Neutrophil (primary cell): Measurements from ENCODE around the gene HS3ST4.

ENCODE experiments used
- H3K27ac ChIP-seq: fragments of 200-600 bp; sonication (generic); 2 replicates; pipeline ENCODE4 v1.5.1; 2016; ENCODE audit warnings: mild to moderate bottlenecking, moderate library complexity
- H3K27me3 ChIP-seq: fragments of 200-600 bp; sonication (generic); 2 replicates; pipeline ENCODE4 v1.6.0; 2016; ENCODE audit warnings: mild to moderate bottlenecking
- H3K36me3 ChIP-seq: fragments of 200-600 bp; sonication (generic); 2 replicates; pipeline ENCODE4 v1.5.1; 2017
- H3K4me1 ChIP-seq, 2 experiments: fragments of 200-600 bp in 1 of 2; sonication (generic) in 1 of 2; 1 replicate in 1 of 2; 2 replicates in 1 of 2; pipeline versions ENCODE4 v1.5.1 to v1.6.1; 2013 to 2016; ENCODE audit warnings: low read depth in 1 of 2, low read length in 1 of 2, mild to moderate bottlenecking in 1 of 2, moderate library complexity in 1 of 2; ENCODE audit not compliant: control insufficient read depth in 1 of 2, insufficient read depth in 1 of 2
- H3K4me3 ChIP-seq, 2 experiments: fragments of 200-600 bp in 1 of 2; sonication (generic) in 1 of 2; 1 replicate in 1 of 2; 2 replicates in 1 of 2; pipeline ENCODE4 v1.5.1; 2013 to 2016; ENCODE audit warnings: low read depth in 1 of 2, low read length in 1 of 2, mild to moderate bottlenecking in 1 of 2, moderate library complexity in 1 of 2
- H3K9me3 ChIP-seq: fragments of 200-600 bp; sonication (generic); 2 replicates; pipeline ENCODE4 v1.5.1; 2016
- TF ChIP-seq, protein P1 (sequence below): fragments of 200-600 bp; sonication (generic); IDR thresholded peaks from 2 replicates; pipeline ENCODE4 v1.5.1; 2016; ENCODE audit warnings: antibody characterized with exemption

Gene HS3ST4

DNA sequence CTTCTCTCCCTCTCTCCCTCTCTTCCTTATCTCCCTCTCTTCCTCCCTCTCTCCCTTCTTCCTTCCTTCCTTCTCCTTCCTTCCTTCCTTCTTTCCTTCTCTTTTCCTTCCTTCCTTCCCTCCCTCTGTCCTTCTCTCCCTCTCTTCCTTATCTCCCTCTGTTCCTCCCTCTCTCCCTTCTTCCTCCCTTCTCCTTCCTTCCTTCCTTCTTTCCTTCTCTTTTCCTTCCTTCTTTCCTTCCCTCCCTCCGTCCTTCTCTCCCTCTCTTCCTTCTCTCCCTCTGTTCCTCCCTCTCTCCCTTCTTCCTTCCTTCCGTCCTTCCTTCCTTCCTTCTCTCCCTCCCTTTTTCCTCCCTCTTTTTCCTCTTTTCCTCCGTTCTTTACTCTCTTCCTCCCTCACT is 38.6 kb downstream of the HS3ST4 start:
- no peaks in the 10 kb centered on the region for H3K9me3 ChIP-seq
- no peaks in the 10 kb centered on the region for H3K27me3 ChIP-seq
- TF ChIP-seq, protein P1, sequence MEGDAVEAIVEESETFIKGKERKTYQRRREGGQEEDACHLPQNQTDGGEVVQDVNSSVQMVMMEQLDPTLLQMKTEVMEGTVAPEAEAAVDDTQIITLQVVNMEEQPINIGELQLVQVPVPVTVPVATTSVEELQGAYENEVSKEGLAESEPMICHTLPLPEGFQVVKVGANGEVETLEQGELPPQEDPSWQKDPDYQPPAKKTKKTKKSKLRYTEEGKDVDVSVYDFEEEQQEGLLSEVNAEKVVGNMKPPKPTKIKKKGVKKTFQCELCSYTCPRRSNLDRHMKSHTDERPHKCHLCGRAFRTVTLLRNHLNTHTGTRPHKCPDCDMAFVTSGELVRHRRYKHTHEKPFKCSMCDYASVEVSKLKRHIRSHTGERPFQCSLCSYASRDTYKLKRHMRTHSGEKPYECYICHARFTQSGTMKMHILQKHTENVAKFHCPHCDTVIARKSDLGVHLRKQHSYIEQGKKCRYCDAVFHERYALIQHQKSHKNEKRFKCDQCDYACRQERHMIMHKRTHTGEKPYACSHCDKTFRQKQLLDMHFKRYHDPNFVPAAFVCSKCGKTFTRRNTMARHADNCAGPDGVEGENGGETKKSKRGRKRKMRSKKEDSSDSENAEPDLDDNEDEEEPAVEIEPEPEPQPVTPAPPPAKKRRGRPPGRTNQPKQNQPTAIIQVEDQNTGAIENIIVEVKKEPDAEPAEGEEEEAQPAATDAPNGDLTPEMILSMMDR = no peak
- no peak overlapping the region for H3K4me3 ChIP-seq
- no peaks in the 10 kb centered on the region for H3K4me1 ChIP-seq
- no peaks in the 10 kb centered on the region for H3K36me3 ChIP-seq
- H3K27ac ChIP-seq = no peak overlapping the region

DNA sequence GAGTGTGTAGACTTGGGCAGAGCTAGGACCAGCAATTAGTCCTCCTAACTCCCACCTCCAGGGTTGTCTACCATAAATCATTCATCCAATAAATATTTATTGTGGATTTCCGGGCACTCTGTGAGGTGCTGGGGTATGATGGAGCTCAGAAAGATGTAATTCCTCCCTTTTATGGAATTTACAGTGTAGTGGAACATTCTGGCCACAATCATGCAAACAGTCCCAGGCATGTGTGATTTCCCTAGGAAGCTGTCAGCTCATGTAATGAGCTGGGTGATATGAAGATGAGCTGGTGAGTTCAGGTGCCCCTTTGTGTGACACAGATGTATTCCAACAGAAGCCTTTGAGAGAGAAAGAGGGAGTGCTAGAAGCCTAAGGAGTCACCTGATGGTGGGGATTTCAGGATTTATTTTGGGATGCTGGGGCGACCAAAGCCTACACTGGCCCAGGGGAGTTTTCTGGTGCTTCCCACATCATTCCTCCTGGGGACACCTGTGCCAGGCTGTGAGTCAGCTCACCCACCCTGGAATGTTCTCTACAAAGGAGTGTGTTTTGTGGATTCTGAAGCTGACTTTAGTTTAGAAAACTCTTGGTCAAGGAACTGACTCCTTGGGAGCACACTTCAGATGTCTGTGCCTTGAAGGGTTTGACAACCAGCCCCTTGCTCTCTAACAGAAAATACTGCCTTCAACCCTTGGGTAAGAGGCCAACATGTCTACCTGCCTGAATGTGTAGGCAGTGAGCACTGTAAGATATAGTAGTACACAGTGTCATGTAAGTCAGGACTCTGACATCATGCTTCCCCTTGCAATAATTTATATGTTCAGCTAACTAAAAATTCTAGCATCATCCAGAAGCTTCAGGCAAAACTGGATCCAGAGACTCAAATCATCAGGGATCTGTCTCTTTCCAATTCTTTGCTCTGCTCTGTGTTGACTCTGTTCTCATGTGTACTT is 42.9 kb downstream of the HS3ST4 start:
- Histone ChIP-seq H3K4me3 (no peak overlapping the region), H3K9me3 (no peaks in the 10 kb centered on the region), H3K4me1 (no peaks in the 10 kb centered on the region), H3K27me3 (no peaks in the 10 kb centered on the region), H3K27ac (no peak overlapping the region), H3K36me3 (no peaks in the 10 kb centered on the region)
- TF ChIP-seq, protein P1 = no peak

DNA sequence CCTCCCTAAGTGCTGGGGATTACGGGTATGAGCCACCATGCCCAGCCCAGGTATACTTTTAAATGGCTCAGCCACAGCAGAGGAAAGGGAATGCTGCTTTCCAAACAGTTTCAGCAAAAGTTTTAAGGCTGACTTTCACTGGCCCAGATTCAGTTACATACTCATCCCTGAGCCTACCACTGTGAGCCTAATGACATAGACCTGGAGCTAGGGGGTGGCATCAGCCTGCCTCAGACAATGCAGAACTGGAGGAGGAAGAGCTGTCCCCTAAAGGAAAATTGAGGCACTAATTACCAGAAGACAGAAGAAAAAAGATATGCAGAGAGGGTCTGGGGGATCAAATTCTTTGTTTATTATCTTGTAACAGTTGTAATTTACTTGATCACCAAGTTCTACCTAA is 43.9 kb downstream of the HS3ST4 start:
- Histone ChIP-seq H3K9me3 (no peaks in the 10 kb centered on the region), H3K27me3 (no peaks in the 10 kb centered on the region), H3K36me3 (no peaks in the 10 kb centered on the region), H3K4me1 (no peaks in the 10 kb centered on the region), H3K4me3 (no peak overlapping the region), H3K27ac (no peak overlapping the region)
- TF ChIP-seq, protein P1 = no peak

DNA sequence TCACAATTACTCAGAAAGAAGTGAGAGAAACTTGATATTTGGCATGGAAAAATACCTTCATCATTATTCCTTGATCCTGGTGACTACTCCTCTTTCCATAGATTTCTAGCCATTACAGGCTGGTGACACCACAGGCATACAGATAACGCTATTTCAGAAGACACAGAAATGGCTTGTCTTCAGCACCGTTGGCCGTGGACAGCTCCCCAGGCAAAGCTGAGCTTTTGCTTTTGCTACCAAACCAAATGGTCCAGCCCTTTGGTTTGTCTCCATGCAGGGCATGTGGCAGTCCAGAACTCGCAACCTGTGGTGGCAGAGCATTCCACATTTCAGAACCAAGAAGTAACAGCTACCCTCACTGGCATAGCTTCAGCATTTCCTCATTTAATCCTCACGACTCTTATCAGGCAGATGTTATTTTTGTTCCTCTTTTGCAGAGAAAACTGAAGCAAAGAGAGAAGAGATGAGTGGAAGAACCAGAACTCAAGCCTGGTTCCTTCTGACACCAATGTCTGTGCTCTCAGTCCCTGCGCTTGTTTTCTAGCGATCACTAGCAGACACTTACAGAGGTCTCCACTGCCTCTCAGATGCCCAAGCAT is 55.5 kb downstream of the HS3ST4 start:
- no peak overlapping the region for H3K27ac ChIP-seq
- no peaks in the 10 kb centered on the region for H3K4me1 ChIP-seq
- TF ChIP-seq, protein P1 = no peak
- H3K9me3 ChIP-seq = no peaks in the 10 kb centered on the region
- no peak overlapping the region for H3K4me3 ChIP-seq
- H3K27me3 ChIP-seq = no peaks in the 10 kb centered on the region
- no peaks in the 10 kb centered on the region for H3K36me3 ChIP-seq

DNA sequence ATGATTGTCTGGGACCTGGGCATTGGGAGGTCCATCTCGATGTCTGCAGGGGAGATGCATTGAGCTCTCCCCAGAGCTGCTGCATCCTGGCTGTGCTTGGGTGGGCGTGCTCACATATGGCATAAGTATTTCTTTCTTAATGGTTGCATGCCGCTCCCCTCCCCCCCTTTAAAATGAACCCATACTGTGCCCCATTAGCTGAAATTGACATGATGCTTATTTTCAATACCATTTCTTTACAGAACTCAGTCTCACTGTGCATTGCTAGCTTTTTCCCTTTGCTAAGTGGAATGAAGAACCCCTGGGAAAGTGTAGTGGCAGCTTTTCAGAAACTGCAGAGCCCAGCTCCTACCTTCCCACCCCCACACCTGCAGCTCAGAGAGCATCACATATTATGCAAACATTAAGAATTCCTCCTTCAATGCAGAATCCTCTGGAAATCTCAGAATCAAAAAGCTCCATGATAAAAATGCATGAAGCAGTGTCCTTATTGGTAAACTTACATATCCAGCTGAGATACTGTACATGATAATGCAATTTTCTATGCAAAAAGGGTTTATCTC is 56.4 kb downstream of the HS3ST4 start:
- Histone ChIP-seq H3K27ac (no peak overlapping the region), H3K36me3 (no peaks in the 10 kb centered on the region), H3K9me3 (no peaks in the 10 kb centered on the region), H3K4me1 (no peaks in the 10 kb centered on the region), H3K4me3 (no peak overlapping the region), H3K27me3 (no peaks in the 10 kb centered on the region)
- TF ChIP-seq, protein P1 = no peak
